Ureter (tissue), 1 donor: ENCODE data around the gene ARL15. TPM values are rescaled to one million over a fixed set of nuclear protein-coding genes. Genes with fewer than 3 reads are reported as not detected.
"Not testable (repeated sequence)": the region's sequence is repeated elsewhere in the genome, so short reads cannot be mapped to it uniquely, and the experiment has no call there.

ENCODE experiments used
- DNase-seq: peaks from one replicate; pipeline ENCODE4 v3.0.0-alpha.2; 2020; ENCODE audit warnings: low spot score
- total RNA-seq: library from RNA; stranded (reverse); gene quantifications from one replicate; pipeline ENCODE4 v1.2.4, GENCODE V29; 2023
- donor health status: DM: yes; HTN: yes; CAD: no.

ARL15 gene
- 48.0 TPM for total RNA-seq

GRCh38 chr5:54310433-54311175 lies at the start of gene ARL15:
Gene ARL15 (minus strand): TSS chr5:54310573.
- DNase-seq, result peak; percentile 99

GRCh38 chr5:54360089-54360488 lies 49.7 kb upstream of the ARL15 start:
- DNase-seq, result no peak

DNA sequence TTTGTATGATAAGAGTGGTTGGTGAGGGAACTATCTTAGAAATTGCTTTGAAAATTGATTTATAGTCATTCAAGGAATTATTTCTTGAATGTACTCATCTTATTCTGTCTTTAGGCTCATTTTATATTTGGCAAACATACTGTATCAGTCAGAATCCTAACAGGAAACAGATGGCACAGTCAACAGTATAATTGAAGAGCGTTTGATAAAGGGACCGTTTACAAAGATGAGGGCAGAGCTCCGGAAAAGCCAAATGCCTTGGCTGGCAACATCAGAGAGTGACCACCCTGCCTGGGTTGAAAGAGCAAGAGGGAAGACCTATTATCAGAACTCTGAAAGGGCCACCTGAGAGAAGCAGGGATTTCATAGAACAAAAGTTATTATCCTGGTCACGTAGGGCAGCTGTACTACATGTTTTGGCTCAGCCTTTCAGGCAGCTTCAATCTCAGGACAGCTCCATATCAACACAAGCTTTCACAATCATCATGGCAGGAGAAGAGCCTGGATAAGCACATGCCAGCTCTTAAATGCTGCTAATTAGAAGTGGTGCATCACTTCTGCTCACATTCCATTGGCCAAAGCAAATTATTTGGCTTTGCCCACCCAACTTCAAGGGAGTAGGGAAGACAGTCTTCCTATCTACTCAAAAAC lies 47.2 kb upstream of the ARL15 start:
- DNase-seq, result no peak

- DNase-seq, result not testable (repeated sequence)
Observed at GRCh38 chr5:54353933-54354564, 43.7 kb upstream of the ARL15 start.

DNA sequence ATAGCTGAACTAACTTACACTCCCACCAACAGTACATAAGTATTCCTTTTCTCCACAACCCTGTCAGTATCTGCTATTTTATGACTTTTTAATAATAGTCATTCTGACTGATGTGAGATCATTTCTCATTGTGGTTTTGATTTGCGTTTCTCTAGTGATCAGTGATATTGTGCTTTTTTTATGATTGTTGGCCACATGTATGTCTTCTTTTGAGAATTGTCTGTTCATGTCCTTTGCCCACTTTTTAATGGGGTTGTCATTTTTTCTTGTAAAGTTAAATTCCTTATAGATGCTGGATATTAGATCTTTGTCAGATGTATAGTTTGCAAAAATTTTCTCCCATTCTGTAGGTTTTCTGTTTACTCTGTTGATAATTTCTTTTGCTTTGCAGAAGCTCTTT lies 42.2 kb upstream of the ARL15 start:
- not testable (repeated sequence) for DNase-seq

DNA sequence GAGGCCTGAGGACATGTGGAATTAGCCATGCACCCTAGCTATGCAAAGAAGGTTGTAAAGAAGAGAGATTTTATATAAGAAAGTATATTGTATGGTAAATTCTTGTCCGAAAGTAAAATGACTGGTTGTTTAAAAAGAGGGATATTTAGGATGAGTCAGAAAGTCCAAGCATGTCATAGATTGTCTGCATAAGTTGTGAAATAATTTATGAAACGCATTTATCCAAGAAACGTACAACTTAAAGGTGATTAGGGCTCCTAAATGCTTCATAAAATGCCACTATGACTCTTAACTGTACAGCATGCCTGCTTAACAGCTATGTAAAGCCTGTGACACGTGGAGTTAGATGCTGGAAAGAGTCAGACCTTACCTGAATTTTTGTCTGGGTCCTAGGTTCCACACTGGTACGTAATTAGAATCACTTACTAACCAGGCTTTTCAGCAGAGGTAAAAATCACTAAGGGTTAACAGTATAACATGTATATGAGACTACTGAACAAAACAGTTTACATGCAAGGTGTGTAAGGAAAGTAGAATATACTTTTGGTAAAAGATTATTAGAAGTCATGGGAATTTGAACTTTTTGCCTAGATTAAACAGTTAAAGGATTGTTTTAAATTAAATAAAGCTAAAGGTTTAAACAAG lies 37.0 kb upstream of the ARL15 start:
- DNase-seq, result no peak

DNA sequence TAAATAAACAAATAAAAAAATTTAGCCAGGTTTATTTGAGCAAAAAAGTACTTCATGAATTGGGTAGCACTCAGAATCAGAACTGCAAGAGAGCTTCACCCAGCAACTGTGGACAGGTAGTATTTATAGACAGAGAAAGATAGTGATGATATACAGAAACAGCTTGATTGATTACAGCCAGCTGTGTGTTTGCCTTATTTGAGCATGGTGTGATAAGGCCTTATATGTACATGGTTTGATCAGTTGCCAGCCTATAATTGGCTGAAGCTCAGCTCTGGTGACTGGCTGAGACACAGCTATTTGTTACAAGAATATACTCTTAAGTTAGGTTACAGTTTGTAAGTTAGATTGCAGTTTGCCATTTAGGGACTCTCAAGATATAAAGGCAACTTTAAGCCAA lies 34.3 kb upstream of the ARL15 start:
- DNase-seq, result no peak

- DNase-seq, result no peak
Observed at GRCh38 chr5:54341971-54342370, 31.6 kb upstream of the ARL15 start.

- no peak for DNase-seq
Observed at GRCh38 chr5:54337523-54337922, 27.1 kb upstream of the ARL15 start.

GRCh38 chr5:54332720-54333119 lies 22.3 kb upstream of the ARL15 start:
- no peak for DNase-seq

- no peak for DNase-seq
Observed at GRCh38 chr5:54329731-54330709, 19.6 kb upstream of the ARL15 start.

GRCh38 chr5:54326662-54327270 lies 16.4 kb upstream of the ARL15 start:
- no peak for DNase-seq

- no peak for DNase-seq
Observed at GRCh38 chr5:54325610-54326311, 15.4 kb upstream of the ARL15 start.

- DNase-seq, result no peak
Observed at GRCh38 chr5:54325272-54325609, 14.9 kb upstream of the ARL15 start.

GRCh38 chr5:54324651-54325271 lies 14.4 kb upstream of the ARL15 start:
- DNase-seq, result no peak

GRCh38 chr5:54323495-54323894 lies 13.1 kb upstream of the ARL15 start:
- DNase-seq, result no peak

DNA sequence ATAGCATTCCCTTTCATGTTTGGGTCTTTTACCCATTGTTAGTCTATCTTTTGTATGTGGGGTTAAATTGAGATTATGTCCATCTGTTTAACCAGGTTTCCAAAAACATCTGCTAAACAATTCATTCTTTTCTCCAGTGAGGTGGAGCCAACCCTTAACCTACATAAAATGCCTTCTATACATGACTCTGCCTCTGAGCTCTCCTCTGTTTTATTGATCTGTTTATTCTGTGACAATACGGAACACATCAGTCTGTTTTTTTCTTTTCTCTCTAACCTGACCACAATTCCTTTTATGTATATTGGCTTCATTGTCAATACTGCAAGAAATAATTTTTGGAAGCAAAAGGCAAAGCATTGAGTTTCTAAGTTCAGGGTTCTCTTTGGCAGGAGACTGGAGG lies 9.9 kb upstream of the ARL15 start:
- no peak for DNase-seq

GRCh38 chr5:54317511-54318260 lies 7.3 kb upstream of the ARL15 start:
- DNase-seq, result no peak
